Tibial nerve (tissue), 4 donors: Measurements from ENCODE around the gene ANKRD28.

Source experiments
- EP300 ChIP-seq, 2 donors: sonication (generic); formaldehyde crosslinking; IDR thresholded peaks; one replicate each; pipeline ENCODE4 v1.6.1; 2017; ENCODE audit warnings: antibody characterized with exemption in 2 of 2, mild to moderate bottlenecking in 1 of 2
- POLR2A ChIP-seq, 2 donors: fragments of 450-650 bp; IDR thresholded peaks; one replicate each; pipeline ENCODE4 v1.6.1; 2017; ENCODE audit warnings: antibody characterized with exemption in 2 of 2, mild to moderate bottlenecking in 2 of 2, moderate library complexity in 2 of 2
- TF ChIP-seq, protein P1 (sequence below), 5 experiments: fragments of 200-600 bp in 3 of 5; fragments of 450-650 bp in 2 of 5; sonication (generic) in 3 of 5; IDR thresholded peaks; one replicate each; pipeline ENCODE4 v1.5.1; 2016 to 2019; ENCODE audit warnings: antibody characterized with exemption in 5 of 5, mild to moderate bottlenecking in 3 of 5, moderate library complexity in 2 of 5

DNA sequence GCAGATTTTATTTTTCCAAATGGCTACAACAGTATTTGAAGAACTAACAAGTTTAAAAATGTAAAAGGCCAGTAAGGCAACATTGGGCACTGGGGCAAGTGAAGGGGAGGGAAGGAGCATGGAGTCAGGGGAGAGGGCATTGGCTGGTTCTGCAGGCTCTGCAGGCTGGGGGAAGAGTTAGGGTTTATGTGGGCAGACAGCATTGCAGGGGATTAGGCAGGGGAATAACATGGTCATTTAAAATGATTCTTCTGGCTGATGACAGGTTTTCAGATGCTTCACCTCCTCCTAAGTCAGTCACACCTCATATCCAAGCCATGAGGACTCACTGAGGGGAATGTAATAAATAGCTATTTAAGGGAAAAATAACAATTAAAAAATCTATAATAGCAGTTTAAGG, 143.7 kb downstream of the ANKRD28 start:
- no peak for TF ChIP-seq EP300 (IDR thresholded peaks at IDR 0.05)
- TF ChIP-seq, protein P1, sequence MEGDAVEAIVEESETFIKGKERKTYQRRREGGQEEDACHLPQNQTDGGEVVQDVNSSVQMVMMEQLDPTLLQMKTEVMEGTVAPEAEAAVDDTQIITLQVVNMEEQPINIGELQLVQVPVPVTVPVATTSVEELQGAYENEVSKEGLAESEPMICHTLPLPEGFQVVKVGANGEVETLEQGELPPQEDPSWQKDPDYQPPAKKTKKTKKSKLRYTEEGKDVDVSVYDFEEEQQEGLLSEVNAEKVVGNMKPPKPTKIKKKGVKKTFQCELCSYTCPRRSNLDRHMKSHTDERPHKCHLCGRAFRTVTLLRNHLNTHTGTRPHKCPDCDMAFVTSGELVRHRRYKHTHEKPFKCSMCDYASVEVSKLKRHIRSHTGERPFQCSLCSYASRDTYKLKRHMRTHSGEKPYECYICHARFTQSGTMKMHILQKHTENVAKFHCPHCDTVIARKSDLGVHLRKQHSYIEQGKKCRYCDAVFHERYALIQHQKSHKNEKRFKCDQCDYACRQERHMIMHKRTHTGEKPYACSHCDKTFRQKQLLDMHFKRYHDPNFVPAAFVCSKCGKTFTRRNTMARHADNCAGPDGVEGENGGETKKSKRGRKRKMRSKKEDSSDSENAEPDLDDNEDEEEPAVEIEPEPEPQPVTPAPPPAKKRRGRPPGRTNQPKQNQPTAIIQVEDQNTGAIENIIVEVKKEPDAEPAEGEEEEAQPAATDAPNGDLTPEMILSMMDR (IDR thresholded peaks at IDR 0.05), result no peak
- no peak for TF ChIP-seq POLR2A (IDR thresholded peaks at IDR 0.05)
